ENCODE results near the gene RCAN2.

- TF ChIP-seq, protein P1, sequence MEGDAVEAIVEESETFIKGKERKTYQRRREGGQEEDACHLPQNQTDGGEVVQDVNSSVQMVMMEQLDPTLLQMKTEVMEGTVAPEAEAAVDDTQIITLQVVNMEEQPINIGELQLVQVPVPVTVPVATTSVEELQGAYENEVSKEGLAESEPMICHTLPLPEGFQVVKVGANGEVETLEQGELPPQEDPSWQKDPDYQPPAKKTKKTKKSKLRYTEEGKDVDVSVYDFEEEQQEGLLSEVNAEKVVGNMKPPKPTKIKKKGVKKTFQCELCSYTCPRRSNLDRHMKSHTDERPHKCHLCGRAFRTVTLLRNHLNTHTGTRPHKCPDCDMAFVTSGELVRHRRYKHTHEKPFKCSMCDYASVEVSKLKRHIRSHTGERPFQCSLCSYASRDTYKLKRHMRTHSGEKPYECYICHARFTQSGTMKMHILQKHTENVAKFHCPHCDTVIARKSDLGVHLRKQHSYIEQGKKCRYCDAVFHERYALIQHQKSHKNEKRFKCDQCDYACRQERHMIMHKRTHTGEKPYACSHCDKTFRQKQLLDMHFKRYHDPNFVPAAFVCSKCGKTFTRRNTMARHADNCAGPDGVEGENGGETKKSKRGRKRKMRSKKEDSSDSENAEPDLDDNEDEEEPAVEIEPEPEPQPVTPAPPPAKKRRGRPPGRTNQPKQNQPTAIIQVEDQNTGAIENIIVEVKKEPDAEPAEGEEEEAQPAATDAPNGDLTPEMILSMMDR (IDR thresholded peaks at IDR 0.05), result no peak
- TF ChIP-seq POLR2A (IDR thresholded peaks at IDR 0.05), result no peak
- TF ChIP-seq EP300 (IDR thresholded peaks at IDR 0.05), result no peak
Measured at GRCh38 chr6:46334442-46334841, 156.8 kb downstream of the RCAN2 start.

Measured in ovary (tissue), 3 donors.